Measurements from ENCODE around the gene ATRIP.

GRCh38 chr3:48475188-48475587 is 28.7 kb downstream of the ATRIP start:
- TF ChIP-seq, protein P1, sequence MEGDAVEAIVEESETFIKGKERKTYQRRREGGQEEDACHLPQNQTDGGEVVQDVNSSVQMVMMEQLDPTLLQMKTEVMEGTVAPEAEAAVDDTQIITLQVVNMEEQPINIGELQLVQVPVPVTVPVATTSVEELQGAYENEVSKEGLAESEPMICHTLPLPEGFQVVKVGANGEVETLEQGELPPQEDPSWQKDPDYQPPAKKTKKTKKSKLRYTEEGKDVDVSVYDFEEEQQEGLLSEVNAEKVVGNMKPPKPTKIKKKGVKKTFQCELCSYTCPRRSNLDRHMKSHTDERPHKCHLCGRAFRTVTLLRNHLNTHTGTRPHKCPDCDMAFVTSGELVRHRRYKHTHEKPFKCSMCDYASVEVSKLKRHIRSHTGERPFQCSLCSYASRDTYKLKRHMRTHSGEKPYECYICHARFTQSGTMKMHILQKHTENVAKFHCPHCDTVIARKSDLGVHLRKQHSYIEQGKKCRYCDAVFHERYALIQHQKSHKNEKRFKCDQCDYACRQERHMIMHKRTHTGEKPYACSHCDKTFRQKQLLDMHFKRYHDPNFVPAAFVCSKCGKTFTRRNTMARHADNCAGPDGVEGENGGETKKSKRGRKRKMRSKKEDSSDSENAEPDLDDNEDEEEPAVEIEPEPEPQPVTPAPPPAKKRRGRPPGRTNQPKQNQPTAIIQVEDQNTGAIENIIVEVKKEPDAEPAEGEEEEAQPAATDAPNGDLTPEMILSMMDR (IDR thresholded peaks at IDR 0.05; ENCODE audit: poor library complexity): no peak
- no peak for TF ChIP-seq EZH2 (IDR thresholded peaks at IDR 0.05; ENCODE audit: borderline replicate concordance)
- TF ChIP-seq EZH2phosphoT487 (IDR thresholded peaks at IDR 0.05; ENCODE audit: low read depth, severe bottlenecking, unreplicated experiment): no peak
